Measurements from ENCODE around the gene RASL11A.
"Not testable (repeated sequence)": the region's sequence is repeated elsewhere in the genome, so short reads cannot be mapped to it uniquely, and the experiment has no call there.

Gene RASL11A

GRCh38 chr13:27288392-27288791 lies 17.8 kb downstream of the RASL11A start:
- H3K4me3 ChIP-seq (ENCODE audit: low read length) = no peak overlapping the region
- TF ChIP-seq CTCF (IDR thresholded peaks at IDR 0.05; ENCODE audit: insufficient read depth, low read depth, low read length, missing control alignments) = no peak
- DNase-seq (ENCODE audit: low read depth) = no peak

- no peak for TF ChIP-seq CTCF (IDR thresholded peaks at IDR 0.05; ENCODE audit: insufficient read depth, low read depth, low read length, missing control alignments)
- H3K4me3 ChIP-seq (ENCODE audit: low read length) = no peak overlapping the region
- DNase-seq (ENCODE audit: low read depth) = no peak
Observed at GRCh38 chr13:27289011-27289665, 18.5 kb downstream of the RASL11A start.

- TF ChIP-seq CTCF (IDR thresholded peaks at IDR 0.05; ENCODE audit: insufficient read depth, low read depth, low read length, missing control alignments) = no peak
- no peak for DNase-seq (ENCODE audit: low read depth)
- H3K4me3 ChIP-seq (ENCODE audit: low read length) = no peak overlapping the region
Observed at GRCh38 chr13:27290715-27291114, 20.1 kb downstream of the RASL11A start.

- DNase-seq (ENCODE audit: low read depth); H3K4me3 ChIP-seq (ENCODE audit: low read length): not testable (repeated sequence)
Observed at GRCh38 chr13:27291967-27292366, 21.3 kb downstream of the RASL11A start.

- TF ChIP-seq CTCF (IDR thresholded peaks at IDR 0.05; ENCODE audit: insufficient read depth, low read depth, low read length, missing control alignments) = no peak
- no peak for DNase-seq (ENCODE audit: low read depth)
- H3K4me3 ChIP-seq (ENCODE audit: low read length) = no peak overlapping the region
Observed at GRCh38 chr13:27293076-27293691, 22.6 kb downstream of the RASL11A start.

- DNase-seq (ENCODE audit: low read depth) = no peak
- no peak for TF ChIP-seq CTCF (IDR thresholded peaks at IDR 0.05; ENCODE audit: insufficient read depth, low read depth, low read length, missing control alignments)
Observed at GRCh38 chr13:27293873-27294515, 23.4 kb downstream of the RASL11A start.

GRCh38 chr13:27295096-27295495 lies 24.5 kb downstream of the RASL11A start:
- no peak for DNase-seq (ENCODE audit: low read depth)
- no peak overlapping the region for H3K4me3 ChIP-seq (ENCODE audit: low read length)
- no peak for TF ChIP-seq CTCF (IDR thresholded peaks at IDR 0.05; ENCODE audit: insufficient read depth, low read depth, low read length, missing control alignments)

More at GRCh38 chr13:27293873-27294515, 23.4 kb downstream of the RASL11A start:
- H3K4me3 ChIP-seq (ENCODE audit: low read length) = no peak overlapping the region
